NOMO-1 (cell line): ENCODE measurements around the gene FAM200A.
A peak's percentile ranks its signal among the peaks of the same experiment; 100 is the strongest.
"Not testable (repeated sequence)": the region's sequence is repeated elsewhere in the genome, so short reads cannot be mapped to it uniquely, and the experiment has no call there.

Source experiments
- DNase-seq, 2 experiments: peaks; one replicate each; lab custom pipeline; 2025; ENCODE audit not compliant: unreplicated experiment in 2 of 2; lab: John Stamatoyannopoulos, UW

FAM200A gene

GRCh38 chr7:99551767-99552463 is at the start of gene FAM200A:
Gene FAM200A, minus strand, starts transcription at chr7:99552114. Its CDS starts 3,707 bp downstream, at chr7:99548407.
- peak; percentile 84 to 86 for DNase-seq

- DNase-seq, result no peak
Observed at GRCh38 chr7:99599836-99600235, 47.9 kb upstream of the FAM200A start.

GRCh38 chr7:99597762-99598501 is 46.0 kb upstream of the FAM200A start, which contains the start of gene TMEM225B:
Gene TMEM225B, plus strand, starts transcription at chr7:99598267. Its CDS starts 6,122 bp downstream, at chr7:99604389.
- peak in 1 of 2 experiments; percentile 27 for DNase-seq

GRCh38 chr7:99596408-99596955 is 44.6 kb upstream of the FAM200A start:
- DNase-seq, result no peak

GRCh38 chr7:99594948-99595745 is 43.2 kb upstream of the FAM200A start:
- DNase-seq, result peak in 1 of 2 experiments; percentile 50

GRCh38 chr7:99588868-99589267 is 37.0 kb upstream of the FAM200A start:
- DNase-seq, result no peak

GRCh38 chr7:99580778-99581332 is 28.9 kb upstream of the FAM200A start:
- not testable (repeated sequence) for DNase-seq

GRCh38 chr7:99579956-99580777 is 28.3 kb upstream of the FAM200A start:
- DNase-seq, result peak in 1 of 2 experiments; percentile 31

GRCh38 chr7:99579281-99579955 is 27.5 kb upstream of the FAM200A start:
- DNase-seq, result no peak

GRCh38 chr7:99576251-99576650 is 24.3 kb upstream of the FAM200A start:
- DNase-seq, result no peak

- DNase-seq, result no peak
Observed at GRCh38 chr7:99573257-99573656, 21.3 kb upstream of the FAM200A start.

GRCh38 chr7:99571768-99572167 is 19.9 kb upstream of the FAM200A start:
- DNase-seq, result no peak

GRCh38 chr7:99568770-99569169 is 16.9 kb upstream of the FAM200A start:
- not testable (repeated sequence) for DNase-seq

GRCh38 chr7:99563650-99564049 is 11.7 kb upstream of the FAM200A start:
- DNase-seq, result no peak

GRCh38 chr7:99562832-99563231 is 10.9 kb upstream of the FAM200A start:
- DNase-seq, result no peak

- DNase-seq, result no peak
Observed at GRCh38 chr7:99562114-99562784, 10.3 kb upstream of the FAM200A start.

- no peak for DNase-seq
Observed at GRCh38 chr7:99561737-99562051, 9.8 kb upstream of the FAM200A start.

GRCh38 chr7:99560834-99561736 is 9.2 kb upstream of the FAM200A start:
- no peak for DNase-seq
